HuH-7 (cell line): ENCODE measurements around the gene OVCA2.

ENCODE experiments used
- DNase-seq: peaks from one replicate; pipeline ENCODE4 v3.0.0; 2011; ENCODE audit warnings: low spot score

OVCA2 gene

GRCh38 chr17:2065949-2066400 lies 24.2 kb downstream of the OVCA2 start:
- DNase-seq = no peak

- no peak for DNase-seq
These were observed 25.3 kb downstream of the OVCA2 start for GRCh38 chr17:2067048-2067561.

- DNase-seq = no peak
These were observed 25.8 kb downstream of the OVCA2 start for GRCh38 chr17:2067608-2068024.

GRCh38 chr17:2068031-2068518 lies 26.3 kb downstream of the OVCA2 start:
- no peak for DNase-seq

- no peak for DNase-seq
These were observed 26.8 kb downstream of the OVCA2 start for GRCh38 chr17:2068519-2069051.

DNA sequence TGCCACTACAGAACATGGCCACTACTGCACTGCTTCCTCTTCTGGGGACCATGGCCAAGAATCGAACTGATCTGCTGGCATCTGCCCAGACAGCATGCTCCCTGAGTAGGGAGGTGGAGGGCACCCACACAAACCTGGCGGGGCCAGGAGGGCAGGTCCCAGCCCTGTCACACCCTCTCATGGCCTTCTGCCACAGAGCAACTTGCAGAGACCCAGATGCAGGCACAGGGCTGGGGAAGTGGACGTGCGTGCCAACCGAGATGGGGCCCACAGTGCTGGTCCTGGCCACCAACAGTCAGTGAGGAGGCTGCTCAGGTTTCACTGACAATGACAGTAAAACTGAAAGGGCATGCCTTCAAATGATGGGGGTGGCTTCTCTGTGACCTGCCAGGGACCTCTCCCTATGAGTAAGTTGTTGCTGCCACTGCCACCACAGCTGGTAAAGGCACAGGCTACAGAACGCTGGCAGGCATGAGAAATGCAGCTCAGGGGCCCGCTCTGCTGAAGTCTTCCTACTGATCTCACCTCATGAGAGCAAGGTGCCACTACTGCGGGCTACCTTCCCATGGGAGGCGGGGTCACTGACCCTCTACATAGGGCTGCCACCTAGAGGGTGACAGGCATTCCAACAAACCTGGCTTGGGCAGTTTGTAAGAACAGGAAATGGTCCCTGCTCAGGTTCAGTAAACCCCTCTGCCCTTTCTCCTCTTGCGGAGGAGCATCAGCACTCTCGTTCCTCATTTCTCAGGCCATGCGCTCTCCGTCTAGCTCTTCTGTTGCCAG lies 28.6 kb downstream of the OVCA2 start:
- DNase-seq = no peak

GRCh38 chr17:2071024-2071385 lies 29.2 kb downstream of the OVCA2 start:
- DNase-seq = no peak

- DNase-seq = no peak
These were observed 29.8 kb downstream of the OVCA2 start for GRCh38 chr17:2071455-2072281.

DNA sequence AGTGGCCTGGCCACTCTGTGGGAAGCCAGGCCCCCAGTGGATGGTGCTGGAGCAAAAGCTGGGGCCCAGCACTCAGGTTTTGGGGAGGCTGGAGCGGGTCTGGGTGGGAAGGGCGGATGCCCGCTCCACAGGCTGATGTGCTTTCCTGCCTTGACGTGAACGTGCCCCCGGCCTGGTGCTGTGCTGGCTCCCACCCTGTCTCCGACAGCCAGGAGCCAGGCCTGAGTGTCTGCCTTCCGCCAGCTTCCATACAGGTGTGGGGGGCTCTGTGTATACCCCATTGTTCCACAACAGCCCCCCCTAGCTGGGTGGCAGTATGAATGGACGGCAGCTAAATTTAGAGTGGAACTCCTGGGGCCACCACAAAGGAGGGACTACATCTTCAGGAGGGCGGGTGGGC lies 33.1 kb downstream of the OVCA2 start:
- DNase-seq = no peak

GRCh38 chr17:2075336-2076086 lies 33.7 kb downstream of the OVCA2 start:
- no peak for DNase-seq

DNA sequence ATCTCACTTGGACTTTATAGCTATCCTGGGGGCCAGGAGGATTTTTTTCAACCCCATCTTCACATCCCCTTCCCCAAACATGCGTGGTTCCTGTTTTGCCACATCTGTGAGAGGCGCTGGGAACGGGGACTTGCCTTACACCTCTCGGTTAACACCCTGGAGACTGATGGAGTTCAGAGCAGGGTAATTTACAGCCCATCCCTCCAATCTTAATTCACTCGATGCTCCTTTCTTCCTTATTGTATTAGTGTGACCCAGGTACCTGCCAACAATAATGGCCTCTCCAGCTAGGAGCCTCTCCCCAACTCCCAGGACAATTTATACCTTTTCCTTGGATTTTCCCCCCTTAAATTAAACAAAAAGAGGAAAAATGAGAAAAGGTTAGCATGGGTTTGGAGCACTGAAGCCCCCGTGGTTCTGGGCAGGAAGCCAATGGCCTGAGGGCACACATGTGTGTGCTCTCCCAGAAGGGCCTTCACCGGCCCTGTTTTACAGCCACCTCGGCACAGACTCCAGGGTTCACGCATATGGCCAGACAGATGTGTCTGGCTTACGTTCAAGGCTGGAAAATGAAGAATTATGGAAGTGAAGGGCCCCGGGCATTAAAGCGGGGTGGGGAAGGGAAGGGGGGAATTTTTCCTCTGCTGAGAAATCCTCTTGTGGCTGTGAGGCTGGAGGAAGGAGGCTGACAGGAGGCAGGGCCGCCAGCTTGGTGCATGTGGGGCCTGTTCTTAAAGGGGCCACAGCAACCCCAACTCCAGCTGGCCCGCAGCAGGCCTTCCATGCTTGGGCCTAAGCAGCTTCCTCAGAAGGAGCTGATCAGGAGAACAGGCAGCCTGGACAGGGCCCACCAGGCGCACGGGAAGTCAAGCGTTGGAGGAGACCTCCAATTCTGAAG lies 34.5 kb downstream of the OVCA2 start:
- DNase-seq = no peak

DNA sequence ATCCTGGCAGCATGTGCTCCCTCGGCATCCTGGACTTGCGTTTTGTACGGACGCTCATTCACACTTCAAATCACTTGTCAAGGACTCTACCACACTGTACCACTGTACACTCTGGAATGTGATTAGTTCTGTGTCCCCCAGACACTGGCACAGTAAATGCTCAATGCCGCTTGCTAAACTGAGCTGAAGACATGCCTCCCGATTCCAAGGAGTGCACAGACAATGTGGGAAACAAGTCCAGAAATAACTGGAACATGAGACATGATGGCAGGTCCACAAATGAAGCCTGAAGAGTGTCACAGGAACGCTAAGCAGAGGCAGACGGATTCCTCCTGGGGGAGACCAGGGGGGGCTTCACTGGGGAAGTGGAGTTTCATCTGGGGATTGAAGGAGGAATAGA lies 35.2 kb downstream of the OVCA2 start:
- no peak for DNase-seq

DNA sequence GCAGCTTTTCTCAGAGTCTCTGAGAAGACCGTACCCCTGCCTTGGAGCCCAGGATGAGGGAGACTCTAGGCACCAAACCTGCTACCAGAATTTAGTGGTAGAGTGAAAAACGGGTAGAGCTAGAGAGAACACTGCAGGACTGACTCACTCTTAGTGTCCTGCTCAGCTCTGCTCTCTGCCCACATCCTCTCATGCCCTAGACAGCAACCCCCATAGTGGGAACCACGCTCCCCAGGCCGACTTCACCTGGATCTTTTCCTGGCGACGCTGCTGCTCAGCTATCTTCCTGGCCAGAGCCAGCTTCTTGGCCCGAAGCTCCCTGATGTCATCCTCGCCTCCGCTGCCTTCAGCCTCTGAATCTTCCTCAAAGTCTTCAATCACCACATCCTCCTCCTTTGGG lies 39.7 kb downstream of the OVCA2 start:
- no peak for DNase-seq

GRCh38 chr17:2082003-2082781 lies 40.4 kb downstream of the OVCA2 start:
- no peak for DNase-seq

GRCh38 chr17:2083613-2084035 lies 41.8 kb downstream of the OVCA2 start:
- DNase-seq = peak; percentile 47

DNA sequence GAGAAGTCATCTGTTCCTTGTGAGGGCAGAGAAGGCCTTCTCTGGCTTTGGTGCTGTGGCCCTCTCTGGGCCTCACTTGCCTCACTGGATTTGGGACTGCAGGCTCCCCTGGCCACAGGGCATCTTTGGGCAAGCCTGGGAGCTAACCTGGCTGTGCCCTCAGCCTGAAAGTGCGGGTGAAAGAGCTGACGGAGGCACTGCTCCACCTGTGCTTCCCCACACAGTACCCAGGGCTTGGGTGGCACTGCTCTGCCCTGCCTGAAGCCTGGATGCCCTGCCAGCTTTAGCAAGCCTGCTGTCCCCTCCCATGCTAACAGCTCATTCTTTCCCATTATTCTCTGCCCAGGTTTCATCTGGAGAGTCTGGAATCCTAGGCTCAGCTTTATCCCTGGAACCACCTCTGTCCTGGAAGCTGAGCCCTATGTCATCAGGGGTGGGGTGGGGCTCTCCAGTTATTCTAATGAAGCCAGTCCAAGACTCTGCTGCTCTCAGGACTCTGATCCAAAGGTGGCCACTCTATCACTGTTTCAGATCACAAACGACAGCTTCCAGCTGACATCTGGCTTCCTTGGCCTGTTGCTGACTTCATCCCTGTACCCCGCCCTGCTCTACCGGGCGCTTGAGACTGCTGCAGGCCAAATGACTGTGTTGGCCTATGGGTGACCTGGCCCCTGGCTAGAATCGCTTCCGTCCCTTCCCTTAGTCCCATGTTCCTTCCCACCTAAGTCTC lies 42.4 kb downstream of the OVCA2 start:
- DNase-seq = no peak

DNA sequence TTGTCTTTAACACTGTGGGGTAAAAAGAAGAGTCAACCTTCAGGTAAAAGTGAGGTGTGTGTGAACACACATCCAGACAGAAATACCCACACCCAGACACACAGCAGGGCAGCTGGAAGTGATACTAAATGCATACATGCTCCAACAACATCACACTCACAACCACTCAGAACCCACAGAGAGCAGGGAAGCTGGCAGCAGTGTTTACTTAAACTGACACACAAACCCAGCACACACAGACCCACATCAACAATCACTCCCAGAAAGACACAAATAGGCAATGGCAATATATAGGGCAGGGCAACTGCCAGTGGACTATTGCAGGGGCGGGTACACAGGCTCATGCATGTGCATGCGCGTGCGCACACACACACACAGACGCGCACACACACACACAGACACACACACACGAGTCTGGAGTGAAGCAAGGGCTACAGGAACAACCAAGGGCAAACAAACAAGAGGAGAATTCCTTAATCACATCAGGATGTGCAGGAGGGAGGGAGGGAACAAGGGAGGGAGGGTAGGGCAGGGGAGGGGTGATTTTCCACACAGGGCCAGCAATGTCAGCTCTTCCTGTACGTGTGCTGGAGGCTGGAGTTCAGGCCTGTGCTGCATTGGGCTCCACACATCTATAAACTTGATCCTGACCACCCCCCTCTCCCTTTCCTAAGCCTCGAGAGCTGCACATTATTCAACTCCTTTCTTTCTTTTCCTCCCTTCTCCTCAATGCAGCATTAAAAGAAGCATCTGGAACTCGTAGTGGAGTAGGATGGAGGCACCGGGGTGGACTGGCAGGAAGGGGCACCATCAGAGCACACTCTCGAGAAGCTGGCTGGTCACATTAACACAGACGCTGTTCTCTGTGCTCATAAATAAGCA lies 43.2 kb downstream of the OVCA2 start:
- DNase-seq = no peak

DNA sequence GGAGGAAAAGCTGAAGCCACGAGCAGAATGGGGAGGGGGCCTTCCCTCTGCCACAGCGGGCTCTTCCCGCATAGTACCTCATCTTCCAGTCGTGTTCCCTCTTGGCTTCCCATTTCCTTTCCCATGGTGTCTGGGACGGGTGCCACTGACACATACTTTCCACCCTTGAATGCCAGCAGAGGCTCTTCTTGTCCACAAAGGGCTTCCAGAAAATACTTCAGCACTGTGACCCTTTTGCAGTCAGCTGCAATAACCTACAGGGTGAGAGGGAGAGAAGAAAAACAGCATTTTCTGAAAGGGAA lies 43.8 kb downstream of the OVCA2 start:
- no peak for DNase-seq

GRCh38 chr17:2086306-2086705 lies 44.5 kb downstream of the OVCA2 start:
- no peak for DNase-seq
